ENCODE data around the gene ST8SIA4. TPM values are rescaled to one million over a fixed set of nuclear protein-coding genes. Genes with fewer than 3 reads are reported as not detected.
A peak's percentile ranks its signal among the peaks of the same experiment; 100 is the strongest.

ST8SIA4 gene
- total and polyA plus RNA-seq, 10 of the 15 experiments (the other 5 are each of a cell fraction or from before 2014, with no cell fraction given): 4.4 to 30.9 (median 19.5) TPM

DNA sequence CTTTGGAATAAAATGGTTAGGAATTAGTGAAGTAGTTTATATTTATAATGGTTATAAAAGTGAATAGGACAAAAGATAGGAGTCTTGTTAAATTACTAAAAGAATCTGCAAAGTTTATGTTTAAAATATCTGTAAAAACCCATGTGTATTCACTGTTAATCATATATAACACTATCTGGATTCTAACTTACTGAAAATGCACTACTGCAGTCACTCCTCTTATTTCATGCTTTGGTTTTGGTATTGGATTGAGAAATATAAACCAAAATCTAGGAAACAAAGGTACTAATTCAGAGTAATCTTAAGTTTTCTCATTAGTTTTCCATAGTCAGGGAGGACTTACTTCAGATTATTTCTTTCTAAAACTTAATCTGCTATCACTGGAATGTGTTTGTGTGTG, 49.5 kb downstream of the ST8SIA4 start:
- peak overlapping the region; percentile 49 for H3K4me3 ChIP-seq
- H4K20me1 ChIP-seq (ENCODE audit: control insufficient read depth, insufficient read depth): no peaks in the 10 kb centered on the region
- 0 out of 2 replicates have a peak overlapping the region, but pooled peaks have one; percentile 10 for H2AFZ ChIP-seq (ENCODE audit: control insufficient read depth, low read depth, low read length)
- no peaks in the 10 kb centered on the region for H3K27me3 ChIP-seq (replicated peaks in 1 of 2; ENCODE audit: control insufficient read depth in 2 of 2, insufficient read depth in 2 of 2, low read length in 1 of 2)
- H3K9ac ChIP-seq (ENCODE audit: control insufficient read depth, insufficient read depth, low read length): peak overlapping the region; percentile 25
- ATAC-seq (no peak), DNase-seq (ENCODE audit: low read depth, low spot score) (no peak), FAIRE-seq (no peak)
- H3K36me3 ChIP-seq (ENCODE audit: control insufficient read depth in 2 of 2, insufficient read depth in 2 of 2, low read length in 1 of 2): peaks cover 4 to 21% of the 10 kb centered on the region in 2 experiments; a peak in 3 of 4 replicates
- H3K4me1 ChIP-seq (ENCODE audit: control insufficient read depth, insufficient read depth, low read length): peaks cover 44% of the 10 kb centered on the region
- peaks cover 4% of the 10 kb centered on the region for H3K9me3 ChIP-seq (replicated peaks; ENCODE audit: control insufficient read depth, insufficient read depth, low read length)
- H3K27ac ChIP-seq (ENCODE audit: control insufficient read depth, insufficient read depth): peak overlapping the region; percentile 94
- TF ChIP-seq IKZF2 (IDR thresholded peaks at IDR 0.05) (no peak), SIX5 (IDR thresholded peaks at IDR 0.05; ENCODE audit: low read depth, low read length, severe bottlenecking) (no peak), TARDBP (IDR thresholded peaks at IDR 0.05; ENCODE audit: borderline replicate concordance) (no peak), PML (IDR thresholded peaks at IDR 0.05; ENCODE audit: low read length) (no peak), CBX3 (IDR thresholded peaks at IDR 0.05; ENCODE audit: borderline replicate concordance, low read depth) (no peak), GATAD2B (conservative IDR thresholded peaks at IDR 0.05; ENCODE audit: low read depth) (no peak), NRF1 (conservative IDR thresholded peaks at IDR 0.05; ENCODE audit: low read depth, low read length) (no peak)
- TF ChIP-seq, protein P1, sequence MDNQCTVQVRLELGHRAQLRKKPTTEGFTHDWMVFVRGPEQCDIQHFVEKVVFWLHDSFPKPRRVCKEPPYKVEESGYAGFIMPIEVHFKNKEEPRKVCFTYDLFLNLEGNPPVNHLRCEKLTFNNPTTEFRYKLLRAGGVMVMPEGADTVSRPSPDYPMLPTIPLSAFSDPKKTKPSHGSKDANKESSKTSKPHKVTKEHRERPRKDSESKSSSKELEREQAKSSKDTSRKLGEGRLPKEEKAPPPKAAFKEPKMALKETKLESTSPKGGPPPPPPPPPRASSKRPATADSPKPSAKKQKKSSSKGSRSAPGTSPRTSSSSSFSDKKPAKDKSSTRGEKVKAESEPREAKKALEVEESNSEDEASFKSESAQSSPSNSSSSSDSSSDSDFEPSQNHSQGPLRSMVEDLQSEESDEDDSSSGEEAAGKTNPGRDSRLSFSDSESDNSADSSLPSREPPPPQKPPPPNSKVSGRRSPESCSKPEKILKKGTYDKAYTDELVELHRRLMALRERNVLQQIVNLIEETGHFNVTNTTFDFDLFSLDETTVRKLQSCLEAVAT (IDR thresholded peaks at IDR 0.05): no peak
- TF ChIP-seq, protein P2, sequence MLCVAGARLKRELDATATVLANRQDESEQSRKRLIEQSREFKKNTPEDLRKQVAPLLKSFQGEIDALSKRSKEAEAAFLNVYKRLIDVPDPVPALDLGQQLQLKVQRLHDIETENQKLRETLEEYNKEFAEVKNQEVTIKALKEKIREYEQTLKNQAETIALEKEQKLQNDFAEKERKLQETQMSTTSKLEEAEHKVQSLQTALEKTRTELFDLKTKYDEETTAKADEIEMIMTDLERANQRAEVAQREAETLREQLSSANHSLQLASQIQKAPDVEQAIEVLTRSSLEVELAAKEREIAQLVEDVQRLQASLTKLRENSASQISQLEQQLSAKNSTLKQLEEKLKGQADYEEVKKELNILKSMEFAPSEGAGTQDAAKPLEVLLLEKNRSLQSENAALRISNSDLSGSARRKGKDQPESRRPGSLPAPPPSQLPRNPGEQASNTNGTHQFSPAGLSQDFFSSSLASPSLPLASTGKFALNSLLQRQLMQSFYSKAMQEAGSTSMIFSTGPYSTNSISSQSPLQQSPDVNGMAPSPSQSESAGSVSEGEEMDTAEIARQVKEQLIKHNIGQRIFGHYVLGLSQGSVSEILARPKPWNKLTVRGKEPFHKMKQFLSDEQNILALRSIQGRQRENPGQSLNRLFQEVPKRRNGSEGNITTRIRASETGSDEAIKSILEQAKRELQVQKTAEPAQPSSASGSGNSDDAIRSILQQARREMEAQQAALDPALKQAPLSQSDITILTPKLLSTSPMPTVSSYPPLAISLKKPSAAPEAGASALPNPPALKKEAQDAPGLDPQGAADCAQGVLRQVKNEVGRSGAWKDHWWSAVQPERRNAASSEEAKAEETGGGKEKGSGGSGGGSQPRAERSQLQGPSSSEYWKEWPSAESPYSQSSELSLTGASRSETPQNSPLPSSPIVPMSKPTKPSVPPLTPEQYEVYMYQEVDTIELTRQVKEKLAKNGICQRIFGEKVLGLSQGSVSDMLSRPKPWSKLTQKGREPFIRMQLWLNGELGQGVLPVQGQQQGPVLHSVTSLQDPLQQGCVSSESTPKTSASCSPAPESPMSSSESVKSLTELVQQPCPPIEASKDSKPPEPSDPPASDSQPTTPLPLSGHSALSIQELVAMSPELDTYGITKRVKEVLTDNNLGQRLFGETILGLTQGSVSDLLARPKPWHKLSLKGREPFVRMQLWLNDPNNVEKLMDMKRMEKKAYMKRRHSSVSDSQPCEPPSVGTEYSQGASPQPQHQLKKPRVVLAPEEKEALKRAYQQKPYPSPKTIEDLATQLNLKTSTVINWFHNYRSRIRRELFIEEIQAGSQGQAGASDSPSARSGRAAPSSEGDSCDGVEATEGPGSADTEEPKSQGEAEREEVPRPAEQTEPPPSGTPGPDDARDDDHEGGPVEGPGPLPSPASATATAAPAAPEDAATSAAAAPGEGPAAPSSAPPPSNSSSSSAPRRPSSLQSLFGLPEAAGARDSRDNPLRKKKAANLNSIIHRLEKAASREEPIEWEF (IDR thresholded peaks at IDR 0.05; ENCODE audit: insufficient replicate concordance, low read depth, low read length): no peak
- TF ChIP-seq, protein P3, sequence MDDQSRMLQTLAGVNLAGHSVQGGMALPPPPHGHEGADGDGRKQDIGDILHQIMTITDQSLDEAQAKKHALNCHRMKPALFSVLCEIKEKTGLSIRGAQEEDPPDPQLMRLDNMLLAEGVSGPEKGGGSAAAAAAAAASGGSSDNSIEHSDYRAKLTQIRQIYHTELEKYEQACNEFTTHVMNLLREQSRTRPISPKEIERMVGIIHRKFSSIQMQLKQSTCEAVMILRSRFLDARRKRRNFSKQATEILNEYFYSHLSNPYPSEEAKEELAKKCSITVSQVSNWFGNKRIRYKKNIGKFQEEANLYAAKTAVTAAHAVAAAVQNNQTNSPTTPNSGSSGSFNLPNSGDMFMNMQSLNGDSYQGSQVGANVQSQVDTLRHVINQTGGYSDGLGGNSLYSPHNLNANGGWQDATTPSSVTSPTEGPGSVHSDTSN (IDR thresholded peaks at IDR 0.05; ENCODE audit: insufficient replicate concordance, low read depth, low read length): no peak
- TF ChIP-seq, protein P4, sequence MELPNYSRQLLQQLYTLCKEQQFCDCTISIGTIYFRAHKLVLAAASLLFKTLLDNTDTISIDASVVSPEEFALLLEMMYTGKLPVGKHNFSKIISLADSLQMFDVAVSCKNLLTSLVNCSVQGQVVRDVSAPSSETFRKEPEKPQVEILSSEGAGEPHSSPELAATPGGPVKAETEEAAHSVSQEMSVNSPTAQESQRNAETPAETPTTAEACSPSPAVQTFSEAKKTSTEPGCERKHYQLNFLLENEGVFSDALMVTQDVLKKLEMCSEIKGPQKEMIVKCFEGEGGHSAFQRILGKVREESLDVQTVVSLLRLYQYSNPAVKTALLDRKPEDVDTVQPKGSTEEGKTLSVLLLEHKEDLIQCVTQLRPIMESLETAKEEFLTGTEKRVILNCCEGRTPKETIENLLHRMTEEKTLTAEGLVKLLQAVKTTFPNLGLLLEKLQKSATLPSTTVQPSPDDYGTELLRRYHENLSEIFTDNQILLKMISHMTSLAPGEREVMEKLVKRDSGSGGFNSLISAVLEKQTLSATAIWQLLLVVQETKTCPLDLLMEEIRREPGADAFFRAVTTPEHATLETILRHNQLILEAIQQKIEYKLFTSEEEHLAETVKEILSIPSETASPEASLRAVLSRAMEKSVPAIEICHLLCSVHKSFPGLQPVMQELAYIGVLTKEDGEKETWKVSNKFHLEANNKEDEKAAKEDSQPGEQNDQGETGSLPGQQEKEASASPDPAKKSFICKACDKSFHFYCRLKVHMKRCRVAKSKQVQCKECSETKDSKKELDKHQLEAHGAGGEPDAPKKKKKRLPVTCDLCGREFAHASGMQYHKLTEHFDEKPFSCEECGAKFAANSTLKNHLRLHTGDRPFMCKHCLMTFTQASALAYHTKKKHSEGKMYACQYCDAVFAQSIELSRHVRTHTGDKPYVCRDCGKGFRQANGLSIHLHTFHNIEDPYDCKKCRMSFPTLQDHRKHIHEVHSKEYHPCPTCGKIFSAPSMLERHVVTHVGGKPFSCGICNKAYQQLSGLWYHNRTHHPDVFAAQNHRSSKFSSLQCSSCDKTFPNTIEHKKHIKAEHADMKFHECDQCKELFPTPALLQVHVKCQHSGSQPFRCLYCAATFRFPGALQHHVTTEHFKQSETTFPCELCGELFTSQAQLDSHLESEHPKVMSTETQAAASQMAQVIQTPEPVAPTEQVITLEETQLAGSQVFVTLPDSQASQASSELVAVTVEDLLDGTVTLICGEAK (IDR thresholded peaks at IDR 0.05; ENCODE audit: borderline replicate concordance): no peak
- TSS peak; percentile 95 for BruUV-seq (replicated peaks)
- ChIA-PET SMC1A (ENCODE audit: uncharacterized antibody, unreplicated experiment) (interaction anchor here (1.0 to 5.3 kb wide), 8 partner anchors 15 to 74 kb away, joined by 3 to 122 read pairs (median 4); partner anchors contain the start of gene ST8SIA4), POLR2A (interaction anchor here (4.1 kb wide), 1 partner anchor 50 kb away, joined by 24 read pairs; the partner anchor contains the start of gene ST8SIA4), CTCF (interaction anchor here (1.0 to 4.1 kb wide), 2 partner anchors 12 to 41 kb away, joined by 4 to 43 read pairs; no protein-coding TSS in a partner anchor), RAD21 (ENCODE audit: unreplicated experiment) (interaction anchor here (1.6 to 4.7 kb wide), 4 partner anchors 12 to 75 kb away, joined by 3 to 93 read pairs (median 32); partner anchors contain the start of gene ST8SIA4)
- peaks cover 33% of the 10 kb centered on the region for H3K79me2 ChIP-seq (ENCODE audit: control insufficient read depth, insufficient read depth, low read length)
- intact Hi-C loops (cut with micrococcal nuclease; ENCODE audit: unreplicated experiment) (loop anchor here (1.0 to 2.0 kb wide), 4 partner anchors 25 to 77 kb away; no protein-coding TSS in a partner anchor), in situ Hi-C loops (cut with MboI) (no loop called here)
- H3K4me2 ChIP-seq (ENCODE audit: control insufficient read depth, insufficient read depth): peak overlapping the region; percentile 67

Data from GM12878 (cell line).